ENCODE results near the gene PDCL2.

PDCL2 gene

GRCh38 chr4:55530691-55531090 lies 61.4 kb downstream of the PDCL2 start:
- DNase-seq, result no peak

DNA sequence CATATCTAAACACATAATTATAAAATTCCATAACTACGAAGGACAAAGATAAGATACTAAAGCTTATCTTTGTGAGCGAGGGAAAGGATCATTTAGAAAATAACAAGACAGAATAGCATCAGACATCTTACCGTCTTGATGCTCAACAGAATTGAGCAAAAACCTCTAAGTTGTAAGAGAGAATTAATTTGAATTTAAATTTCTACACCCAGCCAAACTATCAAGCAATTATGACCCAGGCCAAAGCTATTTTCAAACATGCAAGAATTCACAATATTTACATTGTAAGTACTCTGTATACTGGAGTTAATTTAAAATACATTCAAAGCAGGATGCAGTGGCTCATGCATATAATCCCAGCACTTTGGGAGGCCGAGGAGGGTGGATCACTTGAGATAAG lies 61.9 kb downstream of the PDCL2 start:
- DNase-seq, result no peak

GRCh38 chr4:55528491-55528890 lies 63.6 kb downstream of the PDCL2 start:
- DNase-seq, result no peak

- DNase-seq, result no peak
These were observed 67.0 kb downstream of the PDCL2 start for GRCh38 chr4:55524844-55525571.

DNA sequence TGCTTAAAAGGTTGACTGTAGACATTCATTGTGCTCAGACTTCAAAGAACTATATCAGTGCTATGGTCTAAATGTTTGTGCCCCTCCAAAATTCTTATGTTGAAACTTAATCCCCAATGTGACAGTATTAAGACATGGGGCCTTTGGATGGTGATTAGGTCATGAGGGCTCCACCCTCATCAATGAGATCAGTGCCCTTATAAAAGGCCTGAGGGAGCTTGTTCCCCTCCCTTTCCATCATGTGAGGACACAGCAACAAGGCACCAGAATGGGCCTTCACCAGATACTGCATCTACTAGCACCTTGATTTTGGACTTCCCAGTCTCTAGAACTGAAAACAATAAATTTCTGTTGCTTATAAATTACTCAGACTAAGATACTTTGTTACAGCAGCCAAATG lies 73.6 kb downstream of the PDCL2 start:
- DNase-seq, result no peak

GRCh38 chr4:55517526-55518229 lies 74.4 kb downstream of the PDCL2 start:
- DNase-seq, result no peak

GRCh38 chr4:55512922-55513571 lies 79.0 kb downstream of the PDCL2 start:
- no peak for DNase-seq

- no peak for DNase-seq
These were observed 80.0 kb downstream of the PDCL2 start for GRCh38 chr4:55512077-55512476.

DNA sequence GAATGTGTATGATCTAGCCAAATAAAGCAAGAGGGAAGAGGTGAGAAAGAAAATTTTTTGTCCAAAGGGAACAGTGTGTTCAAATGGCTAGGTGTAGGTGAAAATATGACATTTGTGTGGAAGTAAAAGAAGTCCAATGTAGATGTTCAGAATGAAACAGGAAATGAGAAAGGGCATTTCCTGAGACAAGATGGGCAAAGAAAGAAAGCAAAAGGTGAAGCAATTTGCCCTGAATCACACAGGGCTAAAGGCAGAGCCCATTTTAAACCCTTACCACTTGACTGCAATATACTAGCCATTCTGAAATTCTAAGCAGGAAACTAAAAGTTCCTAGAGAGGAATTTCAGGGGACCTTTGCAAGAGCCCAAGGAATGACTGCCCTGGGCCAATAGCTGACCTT lies 81.4 kb downstream of the PDCL2 start:
- DNase-seq, result no peak

DNA sequence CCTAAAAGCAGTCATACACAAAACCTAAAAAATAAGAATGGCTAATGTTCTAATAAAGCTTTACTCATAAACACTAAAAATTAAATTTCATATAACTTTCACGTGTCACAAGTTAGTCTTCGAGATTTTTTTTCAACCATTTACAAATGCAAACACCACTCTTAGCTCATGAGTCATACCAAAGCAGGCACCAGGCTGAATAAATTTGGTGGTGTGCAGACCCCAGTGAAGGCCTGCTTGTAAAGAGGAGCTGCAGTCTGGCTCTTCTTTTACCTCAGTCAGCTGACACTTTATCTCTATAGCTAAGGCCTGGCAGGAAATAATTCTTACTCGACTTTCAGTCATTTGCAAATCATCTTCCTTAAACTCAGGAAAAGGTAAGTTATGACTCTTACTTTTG lies 82.8 kb downstream of the PDCL2 start:
- no peak for DNase-seq

- DNase-seq, result no peak
These were observed 84.4 kb downstream of the PDCL2 start for GRCh38 chr4:55507612-55508011.

Measured in cortex of kidney (tissue), 1 donor.